DMS114 treated with DMSO at 0.1 percent for 48 hours (cell line): ENCODE data around the gene DHRS7C.

Experiments
- DNase-seq: peaks from one replicate; lab custom pipeline; 2025; ENCODE audit not compliant: unreplicated experiment; lab: John Stamatoyannopoulos, UW

The DHRS7C gene

GRCh38 chr17:9790889-9791876 is at the start of gene DHRS7C:
TSS of gene DHRS7C (minus strand) at chr17:9791592. CDS start at chr17:9791284, 308 bp downstream.
- DNase-seq = no peak

- no peak for DNase-seq
Measured at GRCh38 chr17:9839433-9839832, 48.0 kb upstream of the DHRS7C start.

GRCh38 chr17:9837551-9838471 is 46.4 kb upstream of the DHRS7C start:
- no peak for DNase-seq

- no peak for DNase-seq
Measured at GRCh38 chr17:9833922-9834321, 42.5 kb upstream of the DHRS7C start.

DNA sequence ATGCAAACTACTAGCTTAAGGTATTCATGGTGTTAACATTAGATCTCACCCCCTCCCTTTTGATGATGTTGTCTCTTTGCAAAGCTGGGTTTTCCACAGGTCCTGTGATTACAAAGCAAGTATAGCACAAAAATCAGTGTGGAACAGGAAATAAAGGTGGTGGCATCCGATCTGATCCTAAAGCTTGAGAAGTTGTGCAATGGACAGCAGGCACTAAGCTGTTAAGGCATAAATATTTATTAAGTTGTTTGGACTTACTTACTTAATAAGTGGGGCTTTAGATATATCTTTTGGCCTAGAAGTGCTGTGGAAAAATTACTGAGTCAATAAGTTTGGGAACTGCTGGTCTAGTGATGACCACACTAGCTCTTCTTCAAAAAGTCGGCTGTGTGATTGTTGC is 39.3 kb upstream of the DHRS7C start:
- DNase-seq = no peak

GRCh38 chr17:9829343-9829742 is 38.0 kb upstream of the DHRS7C start:
- DNase-seq = no peak

- DNase-seq = no peak
Measured at GRCh38 chr17:9828296-9829295, 37.2 kb upstream of the DHRS7C start.

DNA sequence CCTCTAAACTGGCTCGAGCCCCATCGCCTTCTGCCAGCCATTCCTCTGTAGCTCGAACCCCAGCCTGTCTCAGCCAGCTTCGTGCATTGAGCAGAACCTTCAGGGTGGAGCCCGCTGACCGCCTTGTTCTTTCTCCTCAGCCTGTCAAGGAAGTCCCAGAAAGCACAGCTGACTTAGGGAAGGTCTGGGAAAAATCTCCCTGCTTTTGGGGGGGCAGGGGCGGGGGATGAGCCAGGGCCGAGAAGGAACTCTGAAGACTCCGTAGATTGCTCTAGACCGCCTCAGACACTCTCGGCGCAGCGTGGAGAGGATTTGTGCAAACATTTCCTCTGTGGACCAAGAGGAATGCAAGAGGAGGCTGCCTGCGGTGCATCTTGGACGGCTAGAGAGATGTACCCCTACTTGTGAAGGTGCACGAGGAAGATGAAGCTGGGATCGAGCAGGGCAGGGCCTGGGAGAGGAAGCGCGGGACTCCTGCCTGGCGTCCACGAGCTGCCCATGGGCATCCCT is 34.3 kb upstream of the DHRS7C start, which contains the start of gene GLP2R:
GLP2R (plus strand) TSS at position 284 of the 510 bp plus-strand sequence; CDS start at position 424, 140 bp downstream.
- no peak for DNase-seq

DNA sequence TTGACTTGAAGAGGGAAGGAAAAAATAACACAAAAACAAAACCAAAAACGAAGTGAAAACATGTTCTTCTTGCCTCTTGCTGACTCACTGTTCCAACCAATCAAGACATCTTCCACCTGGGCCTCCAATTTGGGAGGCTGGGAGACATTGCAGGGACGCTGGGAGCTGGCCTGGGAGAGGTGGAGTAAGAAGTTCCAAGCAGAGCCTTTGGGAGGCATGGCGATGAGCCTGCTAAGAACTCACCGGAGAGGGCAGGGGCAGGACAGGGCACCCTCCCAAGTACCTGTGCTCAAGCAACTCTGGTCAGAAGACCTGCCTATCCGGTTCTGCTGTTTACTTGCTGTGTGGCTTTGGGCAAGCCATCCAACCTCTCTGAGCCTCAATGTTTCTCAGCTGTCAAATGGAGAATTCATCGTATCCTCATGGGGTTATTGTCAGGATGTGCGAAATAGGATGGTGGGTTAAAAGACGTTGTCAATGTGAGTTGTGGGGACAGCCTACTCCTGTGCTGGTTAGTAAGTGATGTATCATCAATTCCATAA is 33.5 kb upstream of the DHRS7C start:
- no peak for DNase-seq

DNA sequence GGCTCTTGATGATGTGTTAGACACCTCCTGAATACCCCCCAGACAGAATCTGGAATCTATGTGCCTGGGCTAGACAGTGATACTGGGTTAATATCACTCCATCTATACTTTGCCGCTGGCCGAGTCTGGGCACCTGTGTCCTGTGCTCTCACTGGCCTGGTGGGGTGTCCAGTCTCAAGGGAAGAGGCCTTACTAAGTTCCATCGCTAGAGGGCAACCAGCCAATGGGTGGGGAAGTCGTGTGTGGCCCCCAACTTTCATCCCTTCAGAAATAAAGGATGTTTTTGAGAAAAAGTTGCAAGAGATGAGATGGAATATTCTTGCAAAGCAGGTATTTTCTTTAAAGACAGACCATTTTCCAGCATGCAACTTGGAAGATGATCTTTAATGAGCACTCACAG is 32.7 kb upstream of the DHRS7C start:
- DNase-seq = no peak

DNA sequence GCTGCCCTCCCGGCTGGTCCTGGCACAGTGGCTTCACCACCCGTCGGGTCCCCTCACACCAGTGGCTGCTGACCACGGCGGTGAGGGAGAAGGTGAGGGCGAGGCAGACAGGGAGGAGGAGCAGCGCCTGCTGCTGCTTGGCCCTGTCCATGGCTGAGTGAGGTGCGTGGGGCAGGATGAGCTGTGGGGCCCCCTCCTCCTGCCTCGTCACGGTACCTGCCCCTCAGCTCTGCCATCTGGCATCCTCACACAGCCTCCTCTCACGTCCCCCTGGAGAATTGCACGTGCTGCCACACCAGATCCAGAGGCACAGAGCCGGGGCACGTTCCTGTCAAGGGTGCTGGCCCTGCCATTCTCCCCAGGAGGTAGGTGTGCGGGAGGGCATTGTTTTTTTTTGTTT is 30.5 kb upstream of the DHRS7C start, which contains the start of gene GSG1L2:
GSG1L2 (minus strand) TSS at position 159 of the 400 bp plus-strand sequence; CDS start at position 151, 8 bp downstream.
- DNase-seq = no peak

- DNase-seq = no peak
Measured at GRCh38 chr17:9820448-9820847, 29.1 kb upstream of the DHRS7C start.

- DNase-seq = no peak
Measured at GRCh38 chr17:9818760-9819159, 27.4 kb upstream of the DHRS7C start.

DNA sequence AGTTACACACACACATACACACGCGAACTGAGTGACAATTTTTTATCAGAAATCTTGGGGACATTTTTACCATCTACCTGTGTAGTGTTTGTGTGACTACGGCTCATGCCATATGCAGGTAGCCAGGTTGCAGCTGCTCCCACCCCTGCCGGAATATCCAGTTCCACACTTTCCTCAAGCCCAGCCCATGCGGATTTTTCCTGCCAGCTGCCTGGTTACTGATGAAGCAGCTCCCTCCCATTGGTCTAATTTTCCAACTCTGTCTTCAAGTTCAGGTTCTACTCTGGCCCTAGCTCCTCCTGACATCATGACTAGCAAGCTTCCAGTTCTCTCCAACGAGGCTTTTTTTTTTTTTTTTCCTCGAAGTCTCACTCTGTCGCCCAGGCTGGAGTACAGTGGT is 25.7 kb upstream of the DHRS7C start:
- peak; percentile 59 for DNase-seq

- DNase-seq = no peak
Measured at GRCh38 chr17:9816472-9816871, 25.1 kb upstream of the DHRS7C start.

- DNase-seq = no peak
Measured at GRCh38 chr17:9814337-9814945, 23.0 kb upstream of the DHRS7C start.

DNA sequence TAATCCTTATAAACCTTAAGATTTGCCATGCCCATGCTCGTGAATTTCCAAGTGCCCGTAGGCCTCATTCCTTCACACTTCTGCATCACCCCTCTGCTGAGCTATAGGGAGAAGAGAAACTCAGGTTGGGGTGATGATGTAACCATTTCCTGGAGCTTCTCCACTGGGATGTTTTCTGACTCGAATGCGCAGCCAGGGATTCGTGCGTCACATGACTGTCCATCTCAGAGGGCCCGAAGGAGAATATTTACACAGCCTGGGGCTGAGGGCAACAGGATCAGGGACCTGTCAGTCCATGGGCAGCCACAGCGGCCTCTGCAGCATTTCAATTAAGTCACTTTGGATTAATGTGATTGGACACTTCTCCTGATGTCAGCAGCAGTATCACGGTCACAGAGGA is 21.8 kb upstream of the DHRS7C start:
- DNase-seq = no peak

GRCh38 chr17:9811537-9811936 is 20.1 kb upstream of the DHRS7C start:
- no peak for DNase-seq

DNA sequence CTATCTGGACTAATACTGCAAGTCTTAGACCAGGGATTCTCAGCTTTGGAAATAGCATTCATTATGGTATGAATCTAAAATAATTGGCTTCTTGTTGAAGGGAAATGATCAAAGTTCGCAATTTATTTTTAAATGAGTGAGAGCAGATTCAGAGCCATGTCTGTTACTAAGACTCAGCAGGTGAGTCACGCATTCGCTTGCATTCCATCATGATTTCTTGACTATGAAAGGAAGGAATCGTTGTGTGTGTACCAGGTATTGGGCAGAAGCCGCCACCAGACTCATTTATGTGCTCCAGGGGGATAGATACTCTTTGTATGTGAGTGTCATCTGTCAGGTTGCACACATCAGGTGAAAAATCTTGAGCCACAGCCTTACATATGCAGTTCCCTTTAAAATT is 19.7 kb upstream of the DHRS7C start:
- DNase-seq = no peak
